Hepatocyte (in vitro differentiated cells): ENCODE results near the gene MTG2. TPM values are rescaled to one million over a fixed set of nuclear protein-coding genes. Genes with fewer than 3 reads are reported as not detected.

ENCODE experiments used
- DNase-seq: peaks from one replicate; pipeline ENCODE4 v3.0.0-alpha.2; 2016; ENCODE audit warnings: low spot score
- H2AFZ ChIP-seq: fragments of 200-600 bp; sonication (generic); 2 replicates; pipeline ENCODE4 v1.6.0; 2016; ENCODE audit warnings: antibody characterized with exemption, mild to moderate bottlenecking
- H3K27ac ChIP-seq: fragments of 200-600 bp; sonication (generic); 2 replicates; pipeline ENCODE4 v1.5.1; 2016; ENCODE audit warnings: mild to moderate bottlenecking
- H3K27me3 ChIP-seq: fragments of 200-600 bp; sonication (generic); 2 replicates; pipeline ENCODE4 v1.6.1; 2016
- H3K36me3 ChIP-seq: fragments of 200-600 bp; sonication (generic); replicated peaks from 2 replicates; pipeline ENCODE4 v1.5.1; 2016; ENCODE audit warnings: low read depth; ENCODE audit not compliant: insufficient read depth
- H3K4me1 ChIP-seq: fragments of 200-600 bp; sonication (generic); 2 replicates; pipeline ENCODE4 v1.5.1; 2016; ENCODE audit warnings: mild to moderate bottlenecking, moderate library complexity; ENCODE audit not compliant: insufficient read depth
- H3K4me2 ChIP-seq: fragments of 200-600 bp; sonication (generic); 2 replicates; pipeline ENCODE4 v1.6.0; 2016
- H3K4me3 ChIP-seq: fragments of 200-600 bp; sonication (generic); 2 replicates; pipeline ENCODE4 v1.5.1; 2016; ENCODE audit warnings: mild to moderate bottlenecking
- H3K79me2 ChIP-seq: fragments of 200-600 bp; sonication (generic); 2 replicates; pipeline ENCODE4 v1.6.0; 2017; ENCODE audit warnings: mild to moderate bottlenecking
- H3K9me2 ChIP-seq: fragments of 200-600 bp; sonication (generic); replicated peaks from 2 replicates; pipeline ENCODE4 v1.6.0; 2017; ENCODE audit warnings: mild to moderate bottlenecking; ENCODE audit not compliant: insufficient read depth
- H3K9me3 ChIP-seq: fragments of 200-600 bp; sonication (generic); 2 replicates; pipeline ENCODE4 v1.5.1; 2016; ENCODE audit warnings: low read depth, mild to moderate bottlenecking
- H4K20me1 ChIP-seq: fragments of 200-600 bp; sonication (generic); 2 replicates; pipeline ENCODE4 v1.6.0; 2016; ENCODE audit warnings: mild to moderate bottlenecking; ENCODE audit not compliant: insufficient read depth, poor library complexity, severe bottlenecking
- CTCF ChIP-seq: fragments of 200-600 bp; sonication (generic); IDR thresholded peaks from 2 replicates; pipeline ENCODE4 v1.5.1; 2016; ENCODE audit warnings: antibody characterized with exemption, mild to moderate bottlenecking; ENCODE audit not compliant: poor library complexity
- EZH2 ChIP-seq: fragments of 200-600 bp; sonication (generic); IDR thresholded peaks from 2 replicates; pipeline ENCODE4 v1.6.1; 2016; ENCODE audit warnings: antibody characterized with exemption, mild to moderate bottlenecking, borderline replicate concordance
- EZH2phosphoT487 ChIP-seq: fragments of 200-600 bp; sonication (generic); IDR thresholded peaks from one replicate; pipeline ENCODE4 v1.6.1; 2018; ENCODE audit warnings: antibody characterized with exemption, mild to moderate bottlenecking, low read depth, moderate library complexity; ENCODE audit not compliant: unreplicated experiment, severe bottlenecking
- WGBS: methylation state at CpG from one replicate; pipeline ENCODE4 v1.1.6; 2016; ENCODE audit warnings: low lambda C conversion rate; ENCODE audit errors: missing lambda C conversion rate; 5-methylcytosine and 5-hydroxymethylcytosine counted together
- polyA plus RNA-seq: library from polyadenylated mRNA; unstranded; fragments of >200 nt; fragmentation: Nextera tagmentation; extraction: Ambion mirVana; gene quantifications from 2 replicates; pipeline ENCODE4 v1.2.1, GENCODE V29; 2016
- total RNA-seq: library from RNA; depleted of rRNA; stranded (reverse); fragments of >200 nt; gene quantifications from 2 replicates; pipeline ENCODE4 v1.2.3, GENCODE V29; 2014

Gene MTG2
- total and polyA plus RNA-seq, 2 experiments from 2014 or later, result 18.4 to 26.7 TPM

- Histone ChIP-seq H3K9me3 (no peaks in the 10 kb centered on the region), H3K79me2 (no peaks in the 10 kb centered on the region), H3K27ac (no peak overlapping the region), H3K27me3 (peaks cover 35% of the 10 kb centered on the region), H3K9me2 (no peaks in the 10 kb centered on the region), H3K4me3 (no peak overlapping the region), H2AFZ (no peak overlapping the region), H3K36me3 (no peaks in the 10 kb centered on the region), H3K4me1 (no peaks in the 10 kb centered on the region), H3K4me2 (no peak overlapping the region), H4K20me1 (no peaks in the 10 kb centered on the region)
- WGBS, result 85% methylated on average over 16 of the region's 17 CpGs
- DNase-seq, result no peak
- TF ChIP-seq EZH2phosphoT487 (no peak), CTCF (no peak), EZH2 (no peak)
Measured at GRCh38 chr20:62225820-62226635, 43.2 kb downstream of the MTG2 start.

- Histone ChIP-seq H3K9me3 (no peaks in the 10 kb centered on the region), H3K36me3 (no peaks in the 10 kb centered on the region), H3K27ac (no peak overlapping the region), H3K9me2 (no peaks in the 10 kb centered on the region), H3K27me3 (peaks cover 26% of the 10 kb centered on the region), H3K4me1 (no peaks in the 10 kb centered on the region), H3K4me2 (no peak overlapping the region), H3K79me2 (no peaks in the 10 kb centered on the region), H4K20me1 (no peaks in the 10 kb centered on the region), H3K4me3 (no peak overlapping the region), H2AFZ (no peak overlapping the region)
- no peak for DNase-seq
- TF ChIP-seq CTCF, result no peak
- TF ChIP-seq EZH2phosphoT487, result no peak
- TF ChIP-seq EZH2, result no peak
- 82% methylated on average over 23 of the region's 24 CpGs for whole genome bisulfite sequencing
Measured at GRCh38 chr20:62226707-62227590, 44.1 kb downstream of the MTG2 start.

GRCh38 chr20:62227591-62227976 is 44.8 kb downstream of the MTG2 start:
- H3K4me1 ChIP-seq, result no peaks in the 10 kb centered on the region
- no peaks in the 10 kb centered on the region for H3K9me3 ChIP-seq
- H4K20me1 ChIP-seq, result no peaks in the 10 kb centered on the region
- 84% methylated on average over 9 of the region's 10 CpGs for WGBS
- DNase-seq, result no peak
- TF ChIP-seq EZH2 (no peak), CTCF (no peak), EZH2phosphoT487 (no peak)
- H3K4me2 ChIP-seq, result no peak overlapping the region
- H3K4me3 ChIP-seq, result no peak overlapping the region
- peaks cover 21% of the 10 kb centered on the region for H3K27me3 ChIP-seq
- H3K9me2 ChIP-seq, result no peaks in the 10 kb centered on the region
- no peaks in the 10 kb centered on the region for H3K36me3 ChIP-seq
- H2AFZ ChIP-seq, result no peak overlapping the region
- H3K27ac ChIP-seq, result no peak overlapping the region
- H3K79me2 ChIP-seq, result no peaks in the 10 kb centered on the region
